H1 (cell line): ENCODE data around the gene AKR1D1. TPM values are rescaled to one million over a fixed set of nuclear protein-coding genes. Genes with fewer than 3 reads are reported as not detected.

ENCODE experiments used
- CTCF ChIA-PET: fragments of 300-600 bp; sonication (Branson Sonifier 250); formaldehyde crosslinking; loops from one replicate; lab custom pipeline; 2021; ENCODE audit not compliant: partially characterized antibody; lab: Charles Lee
- POLR2A ChIA-PET: fragments of 300-600 bp; sonication (Branson Sonifier 250); formaldehyde crosslinking; loops from one replicate; lab custom pipeline; 2021; ENCODE audit warnings: inconsistent platforms; ENCODE audit not compliant: partially characterized antibody; lab: Charles Lee
- DNase-seq, 2 experiments: peaks; one replicate each; pipeline versions ENCODE4 v3.0.0 to v3.0.0-alpha.2; 2010 to 2022; ENCODE audit warnings: low spot score in 2 of 2, low read depth in 1 of 2, mixed read lengths in 1 of 2
- FAIRE-seq: peaks from 2 replicates; lab custom pipeline; 2011; peaks lifted over from hg19 to GRCh38; lab: Jason Lieb, UNC
- H2AFZ ChIP-seq: 2 replicates; pipeline ENCODE4 v1.8.1; 2012; ENCODE audit warnings: low read length, inconsistent platforms
- H2AK5ac ChIP-seq: 2 replicates; pipeline ENCODE4 v1.6.1; 2013; ENCODE audit warnings: low read depth, low read length
- H2BK120ac ChIP-seq: replicated peaks from 2 replicates; pipeline ENCODE3; 2013; ENCODE audit warnings: low read depth, low read length, inconsistent platforms
- H2BK12ac ChIP-seq: 2 replicates; pipeline ENCODE4 v1.6.1; 2013; ENCODE audit warnings: low read depth, low read length
- H2BK15ac ChIP-seq: 2 replicates; pipeline ENCODE4 v1.6.1; 2013; ENCODE audit warnings: low read length
- H2BK20ac ChIP-seq: 2 replicates; pipeline ENCODE4 v1.6.1; 2013; ENCODE audit warnings: low read length
- H2BK5ac ChIP-seq: 2 replicates; pipeline ENCODE4 v1.6.1; 2013; ENCODE audit warnings: low read depth, low read length
- H3K14ac ChIP-seq: 2 replicates; pipeline ENCODE4 v1.6.1; 2013; ENCODE audit warnings: inconsistent platforms; ENCODE audit not compliant: insufficient read length
- H3K18ac ChIP-seq: 2 replicates; pipeline ENCODE4 v1.6.1; 2013; ENCODE audit warnings: low read length; ENCODE audit errors: extremely low read depth
- H3K23ac ChIP-seq: 2 replicates; pipeline ENCODE4 v1.6.1; 2013; ENCODE audit warnings: inconsistent platforms; ENCODE audit not compliant: insufficient read length
- H3K23me2 ChIP-seq: 2 replicates; pipeline ENCODE4 v1.6.1; 2013; ENCODE audit warnings: low read depth, low read length
- H3K27ac ChIP-seq: 2 replicates; pipeline ENCODE4 v1.6.1; 2011; ENCODE audit warnings: low read depth, low read length, inconsistent platforms
- H3K27me3 ChIP-seq, 4 experiments: replicated peaks in 1 of 4; 1 replicate in 1 of 4; 2 replicates in 3 of 4; pipeline versions ENCODE4 v1.6.1 to v1.8.1; 2011 to 2013; ENCODE audit warnings: low read length in 3 of 4, mild to moderate bottlenecking in 3 of 4, inconsistent platforms in 2 of 4, mixed read lengths in 2 of 4, moderate library complexity in 1 of 4; ENCODE audit not compliant: control insufficient read depth in 3 of 4, insufficient read depth in 3 of 4; ENCODE audit errors: extremely low read depth in 1 of 4
- H3K36me3 ChIP-seq, 4 experiments: 2 replicates each; pipeline versions ENCODE4 v1.6.1 to v1.8.1; 2011 to 2013; ENCODE audit warnings: mild to moderate bottlenecking in 4 of 4, low read length in 3 of 4, moderate library complexity in 2 of 4, control low read depth in 1 of 4, inconsistent platforms in 1 of 4; ENCODE audit not compliant: insufficient read depth in 4 of 4, control insufficient read depth in 2 of 4
- H3K4ac ChIP-seq: replicated peaks from 2 replicates; pipeline ENCODE3; 2013; ENCODE audit warnings: low read length, low read depth, mixed read lengths, inconsistent platforms; ENCODE audit not compliant: insufficient read length
- H3K4me1 ChIP-seq, 4 experiments: replicated peaks in 1 of 4; 1 replicate in 1 of 4; 2 replicates in 3 of 4; pipeline versions ENCODE4 v1.6.1 to v1.8.1; 2011 to 2013; ENCODE audit warnings: low read length in 3 of 4, inconsistent platforms in 2 of 4, mixed read lengths in 1 of 4; ENCODE audit not compliant: insufficient read depth in 4 of 4, control insufficient read depth in 3 of 4
- H3K4me2 ChIP-seq, 2 experiments: 2 replicates each; pipeline versions ENCODE4 v1.6.1 to v1.8.1; 2011 to 2013; ENCODE audit warnings: low read depth in 2 of 2, low read length in 2 of 2, control low read depth in 1 of 2, inconsistent platforms in 1 of 2, mild to moderate bottlenecking in 1 of 2; ENCODE audit not compliant: insufficient read depth in 1 of 2
- H3K4me3 ChIP-seq, 4 experiments: fragments of 200-600, 300-600 bp in 1 of 4; sonication (generic), shearing (Covaris generic), sonication (Bioruptor Twin) in 1 of 4; 2 replicates each; pipeline versions ENCODE4 v1.5.1 to v1.8.1; 2011 to 2016; ENCODE audit warnings: low read length in 4 of 4, low read depth in 3 of 4, control low read depth in 2 of 4, inconsistent platforms in 2 of 4, mild to moderate bottlenecking in 2 of 4, mixed read lengths in 1 of 4, moderate library complexity in 1 of 4; ENCODE audit not compliant: insufficient read depth in 2 of 4; ENCODE audit errors: extremely low read depth in 1 of 4
- H3K56ac ChIP-seq: replicated peaks from 2 replicates; pipeline ENCODE3; 2013; ENCODE audit warnings: low read depth, mild to moderate bottlenecking, mixed read lengths, low read length, inconsistent platforms; ENCODE audit not compliant: insufficient read length
- H3K79me1 ChIP-seq: 2 replicates; pipeline ENCODE4 v1.6.1; 2013; ENCODE audit warnings: low read depth, low read length, control low read depth
- H3K79me2 ChIP-seq, 2 experiments: 2 replicates each; pipeline versions ENCODE4 v1.6.1 to v1.8.1; 2012 to 2013; ENCODE audit warnings: low read length in 2 of 2, mild to moderate bottlenecking in 2 of 2, inconsistent platforms in 1 of 2; ENCODE audit not compliant: insufficient read depth in 2 of 2, control insufficient read depth in 1 of 2
- H3K9ac ChIP-seq, 4 experiments: replicated peaks in 1 of 4; 1 replicate in 1 of 4; 2 replicates in 3 of 4; pipeline versions ENCODE4 v1.6.1 to v1.8.1; 2011 to 2013; ENCODE audit warnings: low read depth in 3 of 4, low read length in 3 of 4, control low read depth in 2 of 4, mild to moderate bottlenecking in 2 of 4, moderate library complexity in 2 of 4, inconsistent platforms in 1 of 4; ENCODE audit errors: extremely low read depth in 1 of 4
- H3K9me3 ChIP-seq, 2 experiments: 2 replicates each; pipeline versions ENCODE4 v1.6.1 to v1.8.1; 2012 to 2013; ENCODE audit warnings: mild to moderate bottlenecking in 2 of 2, moderate library complexity in 2 of 2, control low read depth in 1 of 2, inconsistent platforms in 1 of 2, low read depth in 1 of 2, low read length in 1 of 2, mixed read lengths in 1 of 2; ENCODE audit not compliant: insufficient read depth in 2 of 2
- H4K20me1 ChIP-seq, 2 experiments: replicated peaks in 1 of 2; 2 replicates each; pipeline versions ENCODE3 to v1.8.1; 2011 to 2013; ENCODE audit warnings: inconsistent platforms in 2 of 2, low read length in 2 of 2, mild to moderate bottlenecking in 1 of 2; ENCODE audit not compliant: insufficient read depth in 2 of 2, control insufficient read depth in 1 of 2
- H4K5ac ChIP-seq: 2 replicates; pipeline ENCODE4 v1.6.1; 2013; ENCODE audit warnings: low read length, low read depth, mixed read lengths, inconsistent platforms; ENCODE audit not compliant: insufficient read length
- H4K8ac ChIP-seq: 2 replicates; pipeline ENCODE4 v1.8.0; 2013; ENCODE audit warnings: mild to moderate bottlenecking, moderate library complexity, low read length, inconsistent platforms; ENCODE audit not compliant: insufficient read depth; ENCODE audit errors: extremely low read depth
- H4K91ac ChIP-seq: replicated peaks from 2 replicates; pipeline ENCODE3; 2013; ENCODE audit warnings: low read length, mixed read lengths, inconsistent platforms; ENCODE audit not compliant: insufficient read length
- BACH1 ChIP-seq: IDR thresholded peaks from 2 replicates; pipeline ENCODE4 v1.6.1; 2012; ENCODE audit warnings: low read length, improper control_type of control experiment
- BRCA1 ChIP-seq: IDR thresholded peaks from 2 replicates; pipeline ENCODE4 v1.6.1; 2012; ENCODE audit warnings: low read depth, low read length, improper control_type of control experiment
- CBX5 ChIP-seq: fragments of 300-800, 300-1000 bp; sonication (generic); IDR thresholded peaks from 2 replicates; pipeline ENCODE4 v1.7.1; 2016; ENCODE audit warnings: antibody characterized with exemption, low read length, low read depth
- CHD1 ChIP-seq: IDR thresholded peaks from 2 replicates; pipeline ENCODE4 v1.6.1; 2012; ENCODE audit warnings: low read depth, low read length, improper control_type of control experiment
- CTBP2 ChIP-seq: IDR thresholded peaks from 2 replicates; pipeline ENCODE4 v1.7.0; 2011; ENCODE audit warnings: borderline replicate concordance, mild to moderate bottlenecking, moderate library complexity, mixed read lengths, low read length; ENCODE audit not compliant: insufficient read depth, insufficient read length
- GTF2F1 ChIP-seq: IDR thresholded peaks from 2 replicates; pipeline ENCODE4 v1.6.1; 2012; ENCODE audit warnings: low read depth, low read length, improper control_type of control experiment, borderline replicate concordance
- HDAC6 ChIP-seq: IDR thresholded peaks from one replicate; pipeline ENCODE4 v1.7.1; 2012; ENCODE audit warnings: low read depth, mild to moderate bottlenecking, inconsistent platforms, low read length, moderate library complexity
- KDM1A ChIP-seq: fragments of 200-600, 300-600 bp; sonication (generic); IDR thresholded peaks from 2 replicates; pipeline ENCODE4 v1.7.1; 2016; ENCODE audit warnings: mild to moderate bottlenecking, low read length, borderline replicate concordance
- PHF8 ChIP-seq: fragments of 200-600 bp; sonication (generic); conservative IDR thresholded peaks from 2 replicates; pipeline ENCODE4 v1.7.1; 2012; ENCODE audit warnings: low read depth, mild to moderate bottlenecking, inconsistent platforms, low read length, moderate library complexity
- POLR2A ChIP-seq, 2 experiments: IDR thresholded peaks; 1 replicate in 1 of 2; 2 replicates in 1 of 2; pipeline ENCODE4 v1.6.1; 2011; ENCODE audit warnings: low read depth in 2 of 2, low read length in 2 of 2, mild to moderate bottlenecking in 2 of 2; ENCODE audit errors: control extremely low read depth in 1 of 2
- POLR2AphosphoS5 ChIP-seq: IDR thresholded peaks from 2 replicates; pipeline ENCODE4 v1.6.1; 2011; ENCODE audit warnings: low read depth, low read length
- POU5F1 ChIP-seq: IDR thresholded peaks from 2 replicates; pipeline ENCODE4 v1.6.1; 2011; ENCODE audit warnings: low read depth, mild to moderate bottlenecking, low read length, moderate library complexity
- RXRA ChIP-seq: IDR thresholded peaks from 2 replicates; pipeline ENCODE4 v1.6.1; 2011; ENCODE audit warnings: low read depth, mild to moderate bottlenecking, low read length, moderate library complexity; ENCODE audit not compliant: insufficient read depth
- SAP30 ChIP-seq: fragments of 300-600 bp; sonication (generic); IDR thresholded peaks from 2 replicates; pipeline ENCODE4 v1.7.1; 2012; ENCODE audit warnings: low read length, moderate library complexity, mild to moderate bottlenecking, inconsistent platforms; ENCODE audit not compliant: insufficient read depth, insufficient replicate concordance
- SIN3A ChIP-seq, 2 experiments: IDR thresholded peaks in 1 of 2; conservative IDR thresholded peaks in 1 of 2; 2 replicates each; pipeline ENCODE4 v1.6.1; 2011 to 2012; ENCODE audit warnings: low read length in 2 of 2, improper control_type of control experiment in 1 of 2, low read depth in 1 of 2, mild to moderate bottlenecking in 1 of 2
- TAF1 ChIP-seq: IDR thresholded peaks from 2 replicates; pipeline ENCODE4 v1.6.1; 2011; ENCODE audit warnings: mild to moderate bottlenecking, low read depth, low read length
- YY1 ChIP-seq: IDR thresholded peaks from 2 replicates; pipeline ENCODE4 v1.6.1; 2011; ENCODE audit warnings: low read depth, mild to moderate bottlenecking, low read length
- polyA plus RNA-seq, 7 experiments: library from polyadenylated mRNA; depleted of rRNA in 3 of 7; stranded (reverse) in 5 of 7; unstranded in 2 of 7; fragments of >200 nt in 5 of 7; fragments of 200-250 nt in 2 of 7; gene quantifications; 1 replicate in 5 of 7; 2 replicates in 1 of 7; 4 replicates in 1 of 7; pipeline versions ENCODE4 v1.2.1 to v1.2.3, GENCODE V29; 2011 to 2013; ENCODE audit warnings: missing spikeins in 2 of 7, mixed read lengths in 2 of 7
- total RNA-seq: library from RNA; stranded (reverse); fragmentation: NEBNext Ultra II Directional; extraction: Animal tissue kit (Norgen Biotek cat#: 25700); gene quantifications from 2 replicates; pipeline ENCODE4 v1.2.1, GENCODE V29; 2021

Gene AKR1D1
- total and polyA plus RNA-seq, 2 of the 8 experiments (the other 6 are each of a cell fraction or from before 2014, with no cell fraction given) = not detected

- no peaks in the 10 kb centered on the region for H3K79me2 ChIP-seq
- H3K27me3 ChIP-seq = no peaks in the 10 kb centered on the region
- CTCF ChIA-PET = interaction anchor here (0.7 kb wide), 1 partner anchor 1158 kb away, joined by 3 read pairs; no protein-coding TSS in a partner anchor
- no peaks in the 10 kb centered on the region for H3K23me2 ChIP-seq
- H3K9ac ChIP-seq = no peak overlapping the region
- no peak overlapping the region for H4K8ac ChIP-seq
- no peak overlapping the region for H3K4ac ChIP-seq
- H3K4me2 ChIP-seq = no peak overlapping the region
- peaks cover 0 to 4% (median under 1%) of the 10 kb centered on the region in 4 experiments; a peak in 6 of 7 replicates for H3K4me1 ChIP-seq
- H3K9me3 ChIP-seq = peaks cover 12 to 18% of the 10 kb centered on the region in 2 experiments
- H2BK20ac ChIP-seq = no peak overlapping the region
- FAIRE-seq = no peak
- H2BK120ac ChIP-seq = no peak overlapping the region
- H2AK5ac ChIP-seq = no peak overlapping the region
- no peak overlapping the region for H3K14ac ChIP-seq
- H2BK5ac ChIP-seq = no peak overlapping the region
- no peak overlapping the region for H3K56ac ChIP-seq
- H4K5ac ChIP-seq = no peak overlapping the region
- POLR2A ChIA-PET = no interaction called here
- no peak overlapping the region for H2AFZ ChIP-seq
- H3K18ac ChIP-seq = no peak overlapping the region
- no peak overlapping the region for H3K4me3 ChIP-seq
- no peak overlapping the region for H3K27ac ChIP-seq
- H3K36me3 ChIP-seq = no peaks in the 10 kb centered on the region; a peak in 1 of 8 replicates
- no peak overlapping the region for H2BK12ac ChIP-seq
- no peak for DNase-seq
- H4K20me1 ChIP-seq = no peaks in the 10 kb centered on the region
- H3K23ac ChIP-seq = no peak overlapping the region
- no peak overlapping the region for H4K91ac ChIP-seq
- H3K79me1 ChIP-seq = no peaks in the 10 kb centered on the region
- no peak overlapping the region for H2BK15ac ChIP-seq
- TF ChIP-seq TAF1 (no peak), CTBP2 (no peak), POU5F1 (no peak), SAP30 (no peak), CHD1 (no peak), SIN3A (conservative IDR thresholded peaks at IDR 0.05 in 1 of 2, IDR thresholded peaks at IDR 0.05 in 1 of 2; ENCODE audit: low read depth in 1 of 2, low read length in 2 of 2) (no peak), KDM1A (no peak), BACH1 (no peak), YY1 (no peak), GTF2F1 (no peak), RXRA (no peak), CBX5 (no peak), HDAC6 (no peak), POLR2A (IDR thresholded peaks at IDR 0.05; ENCODE audit: control extremely low read depth in 1 of 2, low read depth in 2 of 2, low read length in 2 of 2) (no peak), BRCA1 (no peak), POLR2AphosphoS5 (no peak), PHF8 (no peak)
Observed at GRCh38 chr7:138032186-138032585, 44.1 kb upstream of the AKR1D1 start.
